ENCODE measurements around the gene TMC3.

The TMC3 gene

DNA sequence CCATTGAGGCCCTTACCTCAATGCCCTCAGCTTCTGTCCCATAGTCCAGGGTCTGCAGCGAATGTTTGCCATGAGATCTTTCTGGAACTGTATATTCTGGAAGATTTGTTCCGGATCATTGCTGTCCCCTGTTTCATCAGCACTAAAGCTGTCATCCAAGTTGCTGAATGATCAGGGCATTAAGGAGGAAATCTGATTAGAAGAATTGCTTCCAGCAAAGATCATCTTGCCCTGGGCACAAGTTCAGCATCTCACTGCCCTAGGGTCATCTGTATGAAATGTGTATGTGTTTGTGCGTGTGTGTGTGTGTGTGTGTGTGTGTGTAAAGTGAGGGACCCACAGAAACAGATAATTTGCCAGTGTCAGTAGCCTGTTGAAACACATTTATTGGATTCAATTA is 1.4 kb downstream of the TMC3 start:
- TF ChIP-seq, protein P1, sequence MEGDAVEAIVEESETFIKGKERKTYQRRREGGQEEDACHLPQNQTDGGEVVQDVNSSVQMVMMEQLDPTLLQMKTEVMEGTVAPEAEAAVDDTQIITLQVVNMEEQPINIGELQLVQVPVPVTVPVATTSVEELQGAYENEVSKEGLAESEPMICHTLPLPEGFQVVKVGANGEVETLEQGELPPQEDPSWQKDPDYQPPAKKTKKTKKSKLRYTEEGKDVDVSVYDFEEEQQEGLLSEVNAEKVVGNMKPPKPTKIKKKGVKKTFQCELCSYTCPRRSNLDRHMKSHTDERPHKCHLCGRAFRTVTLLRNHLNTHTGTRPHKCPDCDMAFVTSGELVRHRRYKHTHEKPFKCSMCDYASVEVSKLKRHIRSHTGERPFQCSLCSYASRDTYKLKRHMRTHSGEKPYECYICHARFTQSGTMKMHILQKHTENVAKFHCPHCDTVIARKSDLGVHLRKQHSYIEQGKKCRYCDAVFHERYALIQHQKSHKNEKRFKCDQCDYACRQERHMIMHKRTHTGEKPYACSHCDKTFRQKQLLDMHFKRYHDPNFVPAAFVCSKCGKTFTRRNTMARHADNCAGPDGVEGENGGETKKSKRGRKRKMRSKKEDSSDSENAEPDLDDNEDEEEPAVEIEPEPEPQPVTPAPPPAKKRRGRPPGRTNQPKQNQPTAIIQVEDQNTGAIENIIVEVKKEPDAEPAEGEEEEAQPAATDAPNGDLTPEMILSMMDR (IDR thresholded peaks at IDR 0.05; ENCODE audit: extremely low read depth, insufficient read depth, missing control alignments) = no peak
- in situ Hi-C loops (cut with MboI; ENCODE audit: low pct_unique_long_range_greater_than_20kb, low sequenced_read_pairs, unreplicated experiment) = no loop called here

GRCh38 chr15:81363718-81364500 is 10.1 kb downstream of the TMC3 start:
- in situ Hi-C loops (cut with MboI; ENCODE audit: low pct_unique_long_range_greater_than_20kb, low sequenced_read_pairs, unreplicated experiment) = no loop called here
- DNase-seq (ENCODE audit: low spot score) = no peak
- TF ChIP-seq, protein P1 (IDR thresholded peaks at IDR 0.05; ENCODE audit: extremely low read depth, insufficient read depth, missing control alignments) = no peak

More for the DNA sequence above, 1.4 kb downstream of the TMC3 start:
- DNase-seq (ENCODE audit: low spot score) = no peak

DNA sequence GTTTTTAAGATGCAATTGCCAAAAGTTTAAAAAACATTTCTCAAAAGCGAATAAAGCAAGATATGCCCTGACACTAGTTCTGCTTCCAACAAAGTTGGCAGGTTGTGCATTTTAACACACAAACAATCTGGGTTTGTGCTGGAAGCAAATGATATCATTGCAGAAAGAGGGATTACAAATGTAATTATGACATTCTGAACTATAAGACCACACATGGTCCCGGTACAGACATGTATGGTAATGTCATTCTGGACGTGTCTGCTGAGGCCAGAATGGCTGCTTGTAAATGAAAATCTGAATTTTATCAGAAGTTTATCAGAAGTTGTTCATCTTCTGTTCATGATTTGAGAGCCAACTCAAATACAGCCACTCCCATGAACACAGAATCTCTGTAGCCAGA is 10.7 kb downstream of the TMC3 start:
- TF ChIP-seq, protein P1 (IDR thresholded peaks at IDR 0.05; ENCODE audit: extremely low read depth, insufficient read depth, missing control alignments) = no peak
- in situ Hi-C loops (cut with MboI; ENCODE audit: low pct_unique_long_range_greater_than_20kb, low sequenced_read_pairs, unreplicated experiment) = no loop called here
- DNase-seq (ENCODE audit: low spot score) = no peak

DNA sequence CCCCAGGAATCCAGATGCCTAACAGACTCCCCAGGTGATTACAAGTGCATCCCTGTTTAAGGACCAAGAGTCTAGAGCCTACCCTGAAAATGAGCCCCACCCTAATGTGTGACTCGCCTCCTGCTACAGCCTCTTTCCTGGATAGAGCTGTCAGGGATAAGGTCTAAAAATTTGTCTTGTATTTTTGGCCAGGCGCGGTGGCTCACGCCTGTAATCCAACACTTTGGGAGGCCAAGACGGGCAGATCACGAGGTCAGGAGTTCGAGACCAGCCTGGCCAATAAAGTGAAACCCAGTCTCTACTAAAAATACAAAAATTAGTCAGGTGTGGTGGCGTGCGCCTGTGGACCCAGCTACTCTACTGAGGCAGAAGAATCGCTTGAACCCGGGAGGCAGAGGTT is 11.2 kb downstream of the TMC3 start:
- in situ Hi-C loops (cut with MboI; ENCODE audit: low pct_unique_long_range_greater_than_20kb, low sequenced_read_pairs, unreplicated experiment) = no loop called here
- no peak for DNase-seq (ENCODE audit: low spot score)
- TF ChIP-seq, protein P1 (IDR thresholded peaks at IDR 0.05; ENCODE audit: extremely low read depth, insufficient read depth, missing control alignments) = no peak

GRCh38 chr15:81361891-81362290 is 12.1 kb downstream of the TMC3 start:
- DNase-seq (ENCODE audit: low spot score) = no peak
- TF ChIP-seq, protein P1 (IDR thresholded peaks at IDR 0.05; ENCODE audit: extremely low read depth, insufficient read depth, missing control alignments) = no peak
- in situ Hi-C loops (cut with MboI; ENCODE audit: low pct_unique_long_range_greater_than_20kb, low sequenced_read_pairs, unreplicated experiment) = no loop called here

DNA sequence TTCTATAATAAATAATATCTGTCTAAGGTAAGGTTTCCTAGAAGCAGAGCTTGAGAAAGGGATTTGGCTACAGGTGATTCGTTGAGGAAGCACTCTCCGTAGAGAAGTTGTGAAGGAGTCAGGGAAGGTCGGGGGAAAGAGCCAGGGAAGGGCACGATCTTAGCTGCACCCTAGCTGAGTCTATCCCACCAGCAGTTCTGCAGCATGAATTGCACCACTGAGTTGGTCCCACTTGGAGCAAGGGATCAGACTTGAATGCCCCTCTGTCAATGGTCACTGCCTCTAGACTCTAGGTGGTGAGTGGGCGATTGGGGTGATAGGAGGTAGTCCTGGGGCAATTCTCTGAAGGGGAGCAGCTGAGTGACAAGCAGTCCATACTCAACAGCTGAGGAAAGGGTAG is 13.5 kb downstream of the TMC3 start:
- DNase-seq (ENCODE audit: low spot score) = no peak
- in situ Hi-C loops (cut with MboI; ENCODE audit: low pct_unique_long_range_greater_than_20kb, low sequenced_read_pairs, unreplicated experiment) = no loop called here
- TF ChIP-seq, protein P1 (IDR thresholded peaks at IDR 0.05; ENCODE audit: extremely low read depth, insufficient read depth, missing control alignments) = no peak
